HG03575 (cell line): ENCODE results near the gene TMEM169.
"Not testable (repeated sequence)": the region's sequence is repeated elsewhere in the genome, so short reads cannot be mapped to it uniquely, and the experiment has no call there.

Source experiments
- ATAC-seq: cut with Tn5 transposase; IDR thresholded peaks from one replicate; pipeline ENCODE4 v1.9.1; 2021; ENCODE audit not compliant: unreplicated experiment, insufficient number of reproducible peaks, low FRiP score; ENCODE audit errors: extremely low read depth

TMEM169 gene

GRCh38 chr2:216069028-216069427 lies 12.7 kb upstream of the TMEM169 start:
- ATAC-seq = no peak

DNA sequence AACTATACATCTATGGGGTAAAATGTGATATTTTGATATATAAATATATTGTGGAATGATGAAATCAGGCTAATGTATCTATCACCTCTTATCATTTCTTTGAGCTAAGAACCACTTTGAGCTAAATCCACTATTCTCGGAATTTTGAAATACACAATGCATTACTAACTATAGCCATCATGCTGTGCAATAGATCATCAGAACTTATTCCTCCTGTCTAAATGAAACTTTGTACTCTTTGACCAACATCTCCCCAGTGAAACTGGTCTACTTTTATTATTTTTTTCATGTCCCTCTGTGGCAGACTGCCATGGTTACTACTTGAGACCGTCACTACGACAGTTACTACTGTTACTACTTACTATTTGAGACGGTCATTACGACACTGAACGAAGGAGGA lies 11.5 kb upstream of the TMEM169 start:
- no peak for ATAC-seq

GRCh38 chr2:216071111-216071851 lies 10.4 kb upstream of the TMEM169 start:
- no peak for ATAC-seq

DNA sequence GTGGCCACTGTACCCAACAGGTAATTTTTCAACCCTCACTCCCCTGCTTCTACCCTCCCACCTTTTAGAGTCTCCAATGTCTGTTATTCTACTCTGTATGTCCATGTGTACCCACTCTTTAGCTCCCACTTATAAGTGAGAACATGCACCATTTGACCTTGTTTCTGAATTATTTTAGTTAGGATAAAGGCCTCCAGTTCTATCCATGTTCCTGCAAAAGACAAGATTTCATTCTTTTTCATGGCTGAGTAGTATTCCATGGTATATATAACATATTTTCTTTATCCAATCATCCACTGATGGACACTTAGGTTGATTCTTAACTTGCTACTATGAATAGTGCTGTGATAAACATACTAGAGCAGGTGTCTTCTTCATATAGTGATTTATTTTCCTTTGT lies 9.2 kb upstream of the TMEM169 start:
- ATAC-seq = no peak

DNA sequence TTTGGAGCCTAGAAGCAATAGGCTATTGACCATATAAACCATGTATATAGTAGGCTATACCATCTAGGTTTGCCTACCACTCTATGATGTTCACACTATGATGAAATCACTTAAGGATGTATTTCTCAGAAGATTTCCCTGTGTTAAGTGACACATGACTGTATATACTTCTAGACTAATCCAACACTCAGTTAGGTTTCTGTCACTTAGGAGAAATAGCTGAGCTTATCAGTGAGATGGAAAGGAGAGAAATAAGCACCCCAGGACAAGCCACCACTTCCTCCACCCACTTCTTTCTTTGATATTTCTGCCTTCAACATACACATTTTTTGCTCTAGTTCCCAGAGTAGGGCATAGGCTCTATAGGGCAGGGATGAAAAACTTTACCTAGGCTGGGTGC lies 7.9 kb upstream of the TMEM169 start:
- no peak for ATAC-seq

DNA sequence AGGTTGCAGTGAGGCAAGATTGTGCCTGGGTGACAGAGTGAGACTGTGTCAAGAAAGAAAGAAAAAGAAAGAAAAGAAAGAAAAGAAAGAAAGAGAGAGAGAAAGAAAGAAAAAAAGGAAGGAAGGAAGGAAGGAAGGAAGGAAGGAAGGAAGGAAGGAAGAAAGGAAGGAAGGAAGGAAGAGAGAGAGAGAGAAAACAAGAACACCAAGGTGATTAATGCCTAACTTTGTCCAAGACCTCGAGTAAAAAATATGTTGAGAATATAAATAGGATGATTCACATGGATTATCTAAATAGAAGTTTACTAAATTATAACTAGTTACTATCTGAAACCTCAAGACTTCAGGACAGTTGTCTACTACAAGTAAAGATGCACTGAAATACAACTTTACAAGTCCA lies 7.3 kb upstream of the TMEM169 start:
- no peak for ATAC-seq

DNA sequence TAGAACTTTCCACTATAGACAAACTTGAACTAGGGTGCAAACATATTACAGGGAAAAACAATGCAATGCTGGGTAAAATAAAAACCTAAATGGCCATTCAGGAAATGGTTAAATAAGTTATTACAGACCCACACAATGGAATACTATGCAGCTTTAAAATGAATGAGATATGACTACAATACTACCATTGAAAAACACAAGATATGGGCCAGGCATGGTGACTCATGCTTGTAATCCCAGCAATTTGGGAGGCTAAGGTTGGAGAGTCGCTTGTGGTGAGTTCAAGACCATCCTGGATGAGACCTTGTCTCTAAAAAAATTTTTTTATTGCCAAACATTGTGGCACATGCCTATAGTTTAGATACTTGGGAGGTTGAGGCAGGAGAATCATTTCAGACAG lies 6.9 kb upstream of the TMEM169 start:
- ATAC-seq = no peak

- ATAC-seq = no peak
These were observed 5.9 kb upstream of the TMEM169 start for GRCh38 chr2:216075510-216076485.

- no peak for ATAC-seq
These were observed 2.9 kb upstream of the TMEM169 start for GRCh38 chr2:216078776-216079175.

GRCh38 chr2:216080048-216080447 lies 1.7 kb upstream of the TMEM169 start:
- ATAC-seq = not testable (repeated sequence)

DNA sequence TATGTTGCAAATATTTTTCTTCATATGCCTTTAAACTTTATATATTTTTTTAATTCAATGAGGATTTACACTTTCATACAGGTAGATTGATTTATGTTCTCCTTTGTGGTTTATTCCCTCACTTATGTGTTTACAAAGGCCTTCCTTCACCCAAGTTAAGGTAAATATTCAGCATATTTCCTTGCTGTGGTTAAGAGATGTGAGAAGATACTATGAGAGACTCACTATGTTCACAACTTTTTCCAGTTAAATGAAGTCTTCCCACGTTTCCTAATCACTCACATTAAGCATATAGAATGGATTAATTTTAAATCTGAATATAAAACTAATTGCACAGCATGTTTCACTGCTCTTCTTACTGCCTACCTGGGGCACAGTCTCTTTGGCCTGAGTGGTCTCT lies 707 bp upstream of the TMEM169 start:
- no peak for ATAC-seq

- ATAC-seq = no peak
These were observed 495 bp downstream of the TMEM169 start for GRCh38 chr2:216082117-216082711.

GRCh38 chr2:216082805-216083204 lies 1.1 kb downstream of the TMEM169 start:
- no peak for ATAC-seq

- no peak for ATAC-seq
These were observed 2.0 kb downstream of the TMEM169 start for GRCh38 chr2:216083464-216084281.

GRCh38 chr2:216084547-216084946 lies 2.8 kb downstream of the TMEM169 start:
- no peak for ATAC-seq

- no peak for ATAC-seq
These were observed 4.6 kb downstream of the TMEM169 start for GRCh38 chr2:216086207-216086893.

DNA sequence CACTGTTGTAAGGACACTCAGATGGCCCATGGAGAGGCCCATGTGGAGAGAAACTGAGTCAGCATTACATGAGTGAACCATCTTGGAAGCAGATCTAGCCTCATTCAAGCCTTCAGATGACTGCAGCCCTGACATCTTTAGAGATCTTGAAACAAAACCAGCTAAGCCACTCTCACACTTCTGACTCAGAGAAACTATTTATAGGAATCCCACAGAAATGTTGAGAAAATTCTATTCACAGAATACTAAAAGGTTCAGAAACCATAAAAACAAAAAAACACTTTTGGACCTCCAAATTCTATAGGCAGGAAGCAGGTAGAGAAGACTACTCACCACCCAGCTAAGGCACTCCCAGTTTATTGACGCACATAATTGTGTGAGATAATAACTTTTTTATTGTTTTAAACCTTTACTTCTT lies 8.7 kb downstream of the TMEM169 start:
- ATAC-seq = no peak

DNA sequence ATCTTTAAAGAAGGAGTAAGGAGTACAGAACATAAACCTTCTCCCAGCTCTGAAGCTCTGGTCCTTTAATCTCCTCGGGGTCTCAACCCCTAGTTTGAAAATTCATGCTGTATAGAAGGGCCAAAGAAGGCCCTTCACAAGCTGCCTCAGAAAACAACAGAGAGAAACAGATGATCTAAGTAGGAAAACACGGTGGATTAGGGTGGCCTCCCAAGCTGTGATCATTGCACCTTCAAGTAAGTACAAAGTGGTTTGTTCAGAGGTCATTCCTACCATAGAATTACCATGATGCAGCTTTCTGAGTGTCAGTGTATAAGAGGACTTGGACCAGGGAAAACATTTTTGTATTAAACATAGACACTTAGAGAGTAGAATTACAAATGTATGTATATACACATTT lies 10.9 kb downstream of the TMEM169 start:
- ATAC-seq = no peak
